HG03558 (cell line): ENCODE data around the gene METTL26.

Source experiments
- ATAC-seq: cut with Tn5 transposase; IDR thresholded peaks from one replicate; pipeline ENCODE4 v1.9.1; 2021; ENCODE audit warnings: moderate number of reproducible peaks; ENCODE audit not compliant: unreplicated experiment; ENCODE audit errors: extremely low read depth

The METTL26 gene

DNA sequence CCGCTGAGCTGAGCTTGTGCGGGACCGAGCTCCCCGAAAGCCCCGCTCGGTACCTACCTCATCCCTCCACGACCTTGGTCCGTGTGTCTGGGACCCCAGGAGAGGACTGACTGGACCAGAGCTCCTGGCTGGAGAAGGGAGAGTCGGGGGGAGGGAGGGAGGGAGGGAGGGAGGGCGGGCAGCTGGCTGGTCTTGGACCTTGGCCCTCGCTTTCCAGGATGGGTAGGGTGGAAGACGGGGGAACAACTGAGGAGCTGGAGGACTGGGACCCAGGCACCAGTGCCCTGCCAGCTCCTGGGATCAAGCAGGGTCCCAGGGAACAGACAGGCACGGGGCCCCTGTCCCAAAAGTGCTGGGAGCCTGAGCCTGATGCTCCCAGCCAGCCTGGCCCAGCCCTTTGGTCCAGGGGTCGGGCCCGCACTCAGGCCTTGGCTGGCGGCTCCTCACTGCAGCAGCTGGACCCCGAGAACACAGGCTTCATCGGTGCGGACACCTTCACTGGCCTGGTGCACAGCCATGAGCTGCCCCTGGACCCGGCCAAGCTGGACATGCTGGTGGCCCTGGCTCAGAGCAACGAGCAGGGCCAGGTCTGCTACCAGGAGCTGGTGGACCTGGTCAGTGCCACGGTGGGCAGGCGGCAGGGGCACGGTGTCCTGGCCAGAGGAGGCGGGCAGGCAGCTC lies 39.9 kb upstream of the METTL26 start:
- ATAC-seq, result no peak

DNA sequence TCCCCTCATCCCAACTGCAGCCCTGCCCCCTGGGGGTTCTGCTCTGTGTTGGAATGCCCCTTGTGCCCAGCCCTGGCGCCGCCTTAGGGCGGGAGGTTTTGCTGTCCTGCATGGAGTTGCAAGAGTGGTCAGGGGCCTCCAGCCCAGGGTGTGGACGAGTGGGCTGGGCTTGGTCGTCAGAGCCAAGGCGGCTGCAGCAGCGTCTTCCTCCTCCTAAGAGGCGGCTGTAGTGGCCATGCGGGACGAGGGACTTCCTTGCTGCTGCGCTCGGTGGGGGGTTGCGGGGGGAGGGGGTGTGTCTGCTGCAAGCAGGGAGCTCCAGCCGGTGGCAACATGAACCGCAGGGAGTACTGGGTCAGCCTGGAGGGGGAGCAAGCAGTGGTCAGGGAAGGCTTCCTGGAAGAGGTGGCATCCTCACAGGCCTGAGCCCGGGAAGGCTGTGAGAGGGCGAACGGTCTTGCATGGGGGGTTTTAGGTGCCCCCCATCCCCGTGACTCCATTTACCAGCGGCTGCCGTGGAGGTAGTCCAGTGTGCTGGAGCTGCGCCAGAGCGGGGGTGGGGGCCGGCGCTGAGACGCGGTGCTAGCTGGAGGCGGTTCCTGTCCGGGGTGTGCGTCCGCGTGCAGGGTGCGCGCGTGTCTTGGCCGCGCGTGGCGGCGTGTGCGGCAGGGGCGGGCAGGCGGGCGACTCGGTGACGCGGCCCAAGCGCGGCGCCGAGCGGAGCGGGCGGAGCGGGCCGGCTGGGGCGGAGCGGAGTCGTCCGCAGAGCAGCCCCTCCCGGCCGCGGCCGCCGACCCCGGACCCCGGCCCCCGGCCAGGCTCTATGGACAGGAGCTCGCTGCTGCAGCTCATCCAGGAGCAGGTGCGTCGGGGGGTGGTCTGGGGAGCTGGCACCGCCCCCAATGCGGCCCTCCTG lies 39.1 kb upstream of the METTL26 start, which contains the start of gene RHBDL1:
RHBDL1 (plus strand) TSS at position 704 of the 916 bp plus-strand sequence; CDS start at position 824, 120 bp downstream.
- no peak for ATAC-seq

DNA sequence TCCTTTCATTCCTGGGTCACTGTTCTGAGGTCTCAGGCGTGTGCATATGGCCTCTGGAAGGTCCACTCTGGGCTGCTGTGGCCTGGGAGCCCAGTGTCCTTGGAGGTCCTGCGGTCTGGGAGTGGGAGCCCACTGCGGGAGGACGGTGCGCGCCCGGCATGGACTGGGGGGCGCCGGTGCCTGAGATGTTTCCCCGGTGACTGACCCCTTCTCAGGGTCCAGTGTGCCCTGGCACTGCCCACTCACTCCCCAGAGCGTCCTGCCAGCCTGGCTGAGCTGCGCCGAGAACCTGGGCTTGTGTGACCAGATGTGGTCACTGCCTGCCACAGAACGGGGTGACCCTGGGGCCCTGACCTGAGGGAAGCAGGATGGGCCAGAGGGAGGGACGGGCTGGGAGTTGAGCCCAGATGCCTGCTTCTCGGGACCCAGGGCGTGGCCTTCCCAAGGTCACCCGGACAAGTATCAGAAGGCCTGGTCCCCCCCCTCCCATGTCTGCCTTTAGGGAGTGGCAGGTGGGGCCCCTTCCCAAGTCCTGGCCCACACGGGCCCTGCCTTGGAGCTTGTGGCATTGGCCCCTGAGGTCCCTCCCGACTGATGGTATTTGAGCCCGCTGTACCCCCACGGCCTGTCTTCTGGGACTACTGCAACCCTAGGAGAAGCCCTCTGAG lies 38.2 kb upstream of the METTL26 start:
- ATAC-seq, result no peak

DNA sequence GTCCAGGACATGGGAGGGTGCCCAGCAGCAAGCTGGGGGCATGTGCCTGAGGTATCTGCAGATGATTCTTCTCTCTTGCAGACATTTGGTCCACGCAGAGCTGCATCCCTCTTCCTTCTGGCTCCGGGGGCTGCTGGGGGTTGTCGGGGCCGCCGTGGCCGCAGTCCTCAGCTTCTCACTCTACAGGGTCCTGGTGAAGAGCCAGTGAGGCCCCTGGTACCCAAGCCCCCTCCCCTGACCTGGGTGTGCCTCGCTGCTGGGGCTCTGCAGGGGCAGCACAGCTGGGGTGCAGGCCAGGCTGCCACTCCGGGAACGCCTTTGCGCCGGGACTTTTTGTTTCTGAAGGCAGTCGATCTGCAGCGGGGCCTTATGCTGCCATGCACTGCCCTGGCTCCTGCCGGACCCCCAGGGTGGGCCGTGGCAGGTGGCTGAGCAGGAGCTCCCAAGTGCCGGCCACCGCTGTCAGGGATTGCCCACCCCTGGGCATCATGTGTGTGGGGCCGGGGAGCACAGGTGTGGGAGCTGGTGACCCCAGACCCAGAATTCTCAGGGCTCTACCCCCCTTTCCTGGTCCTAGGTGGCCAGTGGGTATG lies 37.4 kb upstream of the METTL26 start:
- no peak for ATAC-seq

DNA sequence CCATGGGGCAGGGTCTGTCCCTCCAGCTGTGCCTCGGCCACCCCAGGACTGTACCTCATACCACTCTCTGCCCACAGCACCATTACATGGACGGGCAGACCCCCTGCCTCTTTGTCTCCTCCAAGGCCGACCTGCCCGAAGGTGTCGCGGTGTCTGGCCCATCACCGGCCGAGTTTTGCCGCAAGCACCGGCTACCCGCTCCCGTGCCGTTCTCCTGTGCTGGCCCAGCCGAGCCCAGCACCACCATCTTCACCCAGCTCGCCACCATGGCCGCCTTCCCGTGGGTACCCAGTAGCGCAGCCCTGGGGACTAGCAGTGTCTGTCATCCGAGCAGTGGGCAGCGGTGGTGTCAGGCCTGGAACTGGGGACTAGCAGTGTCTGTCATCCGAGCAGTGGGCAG lies 36.7 kb upstream of the METTL26 start:
- no peak for ATAC-seq

DNA sequence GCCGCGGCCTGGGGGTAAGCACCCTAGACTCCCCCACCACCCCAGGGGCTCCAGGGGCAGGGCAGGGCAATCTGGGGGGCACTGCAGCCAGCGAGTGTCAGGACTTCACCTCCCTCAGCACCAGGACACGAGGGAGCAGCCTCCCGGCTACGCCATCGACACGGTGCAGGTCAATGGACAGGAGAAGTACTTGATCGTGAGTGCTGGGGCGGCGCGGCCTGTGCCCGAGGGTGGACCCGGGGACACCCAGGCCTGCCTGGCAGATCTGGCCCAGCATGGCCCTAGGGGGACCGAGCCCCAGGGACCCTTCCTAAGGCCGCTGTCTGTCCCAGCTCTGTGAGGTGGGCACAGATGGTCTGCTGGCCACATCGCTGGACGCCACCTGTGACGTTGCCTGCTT lies 36.3 kb upstream of the METTL26 start:
- ATAC-seq, result no peak

DNA sequence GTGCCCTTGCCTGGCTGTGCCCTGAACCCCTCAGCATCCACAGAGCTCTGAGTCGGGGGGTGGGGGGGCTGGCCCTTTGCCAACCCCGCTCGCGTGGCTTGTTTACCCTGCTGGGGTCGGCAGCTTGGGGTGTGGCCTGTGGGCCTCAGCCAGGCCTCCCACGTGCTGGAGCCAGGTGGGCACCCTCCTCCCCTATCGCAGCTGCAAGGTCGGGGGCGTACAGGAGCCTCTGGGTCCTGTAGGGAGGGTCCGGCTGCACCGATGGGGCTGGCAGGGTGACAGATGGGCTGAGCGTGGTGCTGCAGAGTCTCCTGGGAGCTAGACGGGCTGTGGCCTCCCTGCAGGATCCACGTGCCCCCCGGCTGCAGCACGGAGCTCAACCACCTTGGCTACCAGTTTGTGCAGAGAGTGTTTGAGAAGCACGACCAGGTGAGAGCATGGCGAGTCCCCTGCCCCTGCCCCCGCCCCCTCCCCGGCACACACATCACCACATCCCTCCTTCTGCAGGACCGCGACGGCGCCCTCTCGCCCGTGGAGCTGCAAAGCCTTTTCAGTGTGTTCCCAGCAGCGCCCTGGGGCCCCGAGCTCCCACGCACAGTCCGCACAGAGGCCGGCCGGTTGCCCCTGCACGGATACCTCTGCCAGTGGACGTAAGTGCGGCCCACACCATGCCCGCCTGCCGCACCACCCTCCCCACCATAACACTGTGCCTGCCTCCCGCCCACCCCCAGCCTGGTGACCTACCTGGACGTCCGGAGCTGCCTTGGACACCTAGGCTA lies 35.4 kb upstream of the METTL26 start:
- no peak for ATAC-seq

DNA sequence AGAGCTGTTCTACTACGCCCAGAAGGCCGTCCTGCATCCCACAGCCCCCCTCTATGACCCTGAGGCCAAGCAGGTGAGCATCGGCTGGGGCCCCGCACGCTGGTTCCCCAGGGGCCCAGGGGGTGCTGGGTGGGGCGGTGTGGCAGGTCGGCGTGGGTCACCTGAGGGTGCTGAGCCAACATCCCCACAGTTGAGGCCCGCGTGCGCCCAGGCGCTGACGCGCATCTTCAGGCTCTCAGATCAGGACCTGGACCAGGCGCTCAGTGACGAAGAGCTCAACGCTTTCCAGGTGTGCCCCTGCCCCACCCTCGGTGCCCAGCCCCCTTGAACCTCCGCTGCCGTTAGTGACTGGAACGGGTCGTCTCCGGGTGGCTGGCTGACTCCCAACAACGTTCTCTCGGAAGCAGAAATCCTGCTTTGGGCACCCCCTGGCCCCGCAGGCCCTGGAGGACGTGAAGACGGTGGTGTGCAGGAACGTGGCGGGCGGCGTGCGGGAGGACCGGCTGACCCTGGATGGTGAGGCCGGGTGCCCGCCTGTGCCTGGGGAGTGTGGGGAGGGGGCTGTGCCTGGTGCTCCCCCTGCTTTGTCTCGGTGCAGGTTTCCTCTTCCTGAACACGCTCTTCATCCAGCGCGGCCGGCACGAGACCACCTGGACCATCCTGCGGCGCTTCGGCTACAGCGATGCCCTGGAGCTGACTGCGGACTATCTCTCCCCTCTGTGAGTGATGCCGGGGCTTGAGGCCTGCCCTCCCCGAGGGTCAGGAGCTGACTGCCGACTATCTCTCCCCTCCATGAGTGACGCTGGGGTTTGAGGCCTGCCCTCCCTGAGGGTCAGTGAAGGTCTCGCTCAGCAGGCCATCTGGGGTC lies 34.6 kb upstream of the METTL26 start:
- ATAC-seq, result no peak

DNA sequence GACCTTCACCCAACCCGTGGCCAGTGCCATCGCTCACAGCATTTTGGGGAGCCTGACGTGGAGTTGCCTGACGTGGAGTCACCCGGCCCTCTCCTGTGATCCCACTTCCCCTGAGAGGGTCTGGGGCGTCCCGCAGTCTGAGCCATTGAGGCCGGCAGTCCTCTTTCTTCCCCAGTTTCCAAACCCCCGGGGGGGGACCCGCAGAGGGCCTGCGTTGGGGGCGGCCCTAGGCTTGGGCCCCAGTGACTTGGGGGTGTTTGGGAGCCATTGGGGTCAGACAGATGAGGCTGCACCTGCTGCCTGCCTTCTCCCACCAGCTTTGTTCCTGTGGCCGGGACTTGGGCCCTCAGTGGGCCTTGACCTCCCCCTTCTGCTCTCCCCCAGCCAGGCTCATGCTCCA lies 33.6 kb upstream of the METTL26 start:
- no peak for ATAC-seq

DNA sequence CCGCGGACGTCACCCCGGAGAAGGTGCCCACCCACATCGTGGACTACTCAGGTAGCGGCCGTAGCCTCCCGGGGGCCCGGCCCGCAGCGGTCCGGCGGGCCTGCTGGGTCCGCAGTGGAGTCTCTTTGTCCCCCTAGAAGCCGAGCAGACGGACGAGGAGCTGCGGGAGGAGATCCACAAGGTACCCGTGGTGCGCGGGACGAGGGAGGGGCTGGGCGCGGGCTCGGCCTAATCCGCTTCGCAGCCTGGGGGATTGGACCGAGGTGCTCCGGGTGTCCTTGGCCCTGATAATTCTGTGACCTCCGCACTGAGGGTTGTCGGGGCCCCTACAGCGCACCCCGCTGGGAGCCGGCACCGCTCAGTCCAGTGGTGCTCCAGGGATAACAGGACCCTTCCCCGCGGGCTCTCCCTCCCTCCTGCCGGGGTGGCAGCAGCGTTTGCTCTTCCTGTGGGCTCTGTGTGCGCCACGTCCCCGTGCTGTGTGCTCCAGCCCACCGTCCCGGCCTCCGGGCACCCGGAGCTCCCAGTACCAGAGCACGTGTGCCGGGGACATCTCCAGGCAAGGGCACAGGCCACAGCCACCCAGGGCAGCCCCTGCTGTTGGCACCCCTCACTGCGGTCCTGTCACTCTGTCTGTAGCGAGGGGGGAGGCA lies 32.5 kb upstream of the METTL26 start:
- ATAC-seq, result no peak

DNA sequence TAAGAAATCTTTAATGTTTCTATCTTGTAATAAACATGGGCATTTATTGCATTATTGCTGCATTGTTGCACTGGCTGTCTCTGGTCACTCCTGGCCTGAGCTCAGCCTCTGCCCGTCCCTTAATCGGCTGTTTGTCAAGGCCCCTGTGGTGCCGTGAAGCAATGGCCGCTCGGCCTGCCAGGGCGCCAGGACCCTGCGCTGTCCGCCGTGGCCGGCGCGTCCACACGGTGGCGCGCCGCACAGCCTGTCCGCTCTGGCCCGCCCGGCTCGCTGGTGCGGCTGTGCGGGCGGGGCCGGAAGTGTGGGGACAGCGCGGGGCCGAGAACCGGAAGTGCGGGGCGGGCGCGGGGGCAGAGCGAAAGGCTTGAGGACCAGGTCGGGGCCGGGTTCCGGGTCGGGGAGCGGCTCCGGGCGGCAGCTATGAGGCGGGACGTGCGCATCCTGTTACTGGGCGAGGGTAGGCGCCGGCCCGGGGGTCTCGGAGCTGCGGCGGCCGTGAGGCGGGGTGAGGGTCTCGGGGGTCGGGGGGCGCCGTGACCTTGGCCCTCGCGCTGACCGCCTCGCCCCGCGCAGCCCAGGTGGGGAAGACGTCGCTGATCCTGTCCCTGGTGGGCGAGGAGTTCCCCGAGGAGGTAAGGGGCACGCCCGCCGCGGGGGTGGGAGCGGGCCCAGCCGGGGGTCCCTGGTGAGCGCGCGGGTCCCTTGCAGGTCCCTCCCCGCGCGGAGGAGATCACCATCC lies 31.8 kb upstream of the METTL26 start, which contains the start of gene RHOT2:
RHOT2 (plus strand) TSS at position 353 of the 739 bp plus-strand sequence; CDS start at position 421, 68 bp downstream.
- ATAC-seq, result peak; percentile 57

DNA sequence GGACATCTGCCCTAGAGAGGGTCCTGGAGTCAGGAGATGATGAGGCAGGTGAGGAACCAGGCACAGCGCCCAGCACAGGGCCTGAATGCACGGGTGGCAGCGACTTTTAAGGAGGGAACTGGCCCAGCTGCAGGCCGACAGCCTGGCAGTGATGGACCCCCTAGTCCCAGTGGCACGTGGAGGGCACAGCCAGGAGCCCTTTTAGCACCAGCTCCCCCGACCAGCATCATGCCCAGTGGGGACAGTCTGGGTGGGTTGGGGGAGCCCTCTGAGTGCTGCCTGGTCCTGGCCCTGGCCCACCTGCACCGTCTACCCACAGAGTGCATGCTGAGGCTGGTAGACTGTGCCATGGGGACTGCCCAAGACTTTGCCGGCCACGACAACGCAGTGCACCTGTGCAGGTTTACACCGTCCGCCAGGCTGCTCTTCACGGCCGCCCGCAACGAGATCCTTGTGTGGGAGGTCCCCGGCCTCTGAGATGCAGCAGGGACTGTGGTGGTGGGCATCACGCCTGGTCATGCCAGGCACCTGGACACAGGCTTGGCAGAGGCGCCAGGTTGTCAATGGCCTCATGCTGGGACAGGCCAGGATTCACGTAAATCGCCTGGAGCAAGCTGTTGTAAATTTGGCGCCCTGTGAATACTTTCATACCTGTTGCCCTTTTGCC lies 31.1 kb upstream of the METTL26 start:
- ATAC-seq, result no peak

DNA sequence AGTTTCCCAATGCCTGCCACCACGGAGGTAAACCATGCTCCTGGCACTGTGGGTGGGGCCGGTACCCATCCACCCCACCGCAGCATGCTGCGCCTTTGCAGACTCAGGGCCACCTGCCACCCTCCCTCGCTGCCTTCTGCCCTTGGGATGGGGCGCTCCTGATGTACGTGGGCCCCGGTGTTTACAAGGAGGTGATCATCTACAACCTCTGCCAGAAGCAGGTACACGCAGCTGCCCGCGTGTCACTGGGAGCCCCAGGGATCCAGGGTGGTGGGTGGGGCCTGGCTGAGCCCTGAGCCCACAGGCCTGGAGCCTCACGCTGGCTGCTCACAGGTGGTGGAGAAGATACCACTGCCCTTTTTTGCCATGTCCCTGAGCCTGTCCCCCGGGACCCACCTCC lies 30.5 kb upstream of the METTL26 start:
- no peak for ATAC-seq

DNA sequence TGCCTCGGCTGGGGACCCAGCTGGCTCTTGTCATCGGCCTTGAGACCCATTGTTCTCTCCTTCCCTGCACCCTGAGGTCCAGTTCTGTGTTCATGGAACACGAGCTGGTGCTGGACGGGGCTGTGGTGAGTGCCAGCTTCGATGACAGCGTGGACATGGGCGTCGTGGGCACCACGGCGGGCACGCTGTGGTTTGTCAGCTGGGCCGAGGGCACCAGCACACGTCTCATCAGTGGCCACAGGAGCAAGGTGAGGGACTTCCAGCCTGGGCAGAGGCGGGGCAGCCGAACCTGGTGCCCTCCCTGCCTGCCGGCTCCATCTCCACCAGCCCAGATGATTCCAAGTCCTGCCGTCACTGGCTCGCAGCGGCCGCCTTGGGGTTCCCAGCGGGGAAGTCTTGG lies 26.5 kb upstream of the METTL26 start:
- no peak for ATAC-seq

DNA sequence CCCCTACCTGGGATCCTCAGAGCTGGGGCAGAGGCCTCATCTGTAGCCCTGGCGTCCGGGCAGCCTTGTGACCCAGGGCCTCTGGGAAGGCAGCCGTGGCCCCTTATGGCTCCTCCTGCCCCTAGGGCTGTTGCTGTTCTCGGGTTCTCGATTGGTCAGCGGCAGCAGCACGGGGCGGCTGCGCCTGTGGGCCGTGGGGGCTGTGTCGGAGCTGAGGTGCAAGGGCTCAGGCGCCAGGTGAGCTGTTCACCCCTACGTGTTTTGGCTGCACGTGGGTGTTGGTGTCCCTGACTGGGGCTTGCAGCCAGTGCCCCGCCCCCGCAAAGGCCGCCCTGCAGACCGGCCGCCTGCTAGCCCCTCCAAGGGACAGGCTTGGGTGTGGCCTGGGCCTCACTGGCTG lies 26.0 kb upstream of the METTL26 start:
- no peak for ATAC-seq

DNA sequence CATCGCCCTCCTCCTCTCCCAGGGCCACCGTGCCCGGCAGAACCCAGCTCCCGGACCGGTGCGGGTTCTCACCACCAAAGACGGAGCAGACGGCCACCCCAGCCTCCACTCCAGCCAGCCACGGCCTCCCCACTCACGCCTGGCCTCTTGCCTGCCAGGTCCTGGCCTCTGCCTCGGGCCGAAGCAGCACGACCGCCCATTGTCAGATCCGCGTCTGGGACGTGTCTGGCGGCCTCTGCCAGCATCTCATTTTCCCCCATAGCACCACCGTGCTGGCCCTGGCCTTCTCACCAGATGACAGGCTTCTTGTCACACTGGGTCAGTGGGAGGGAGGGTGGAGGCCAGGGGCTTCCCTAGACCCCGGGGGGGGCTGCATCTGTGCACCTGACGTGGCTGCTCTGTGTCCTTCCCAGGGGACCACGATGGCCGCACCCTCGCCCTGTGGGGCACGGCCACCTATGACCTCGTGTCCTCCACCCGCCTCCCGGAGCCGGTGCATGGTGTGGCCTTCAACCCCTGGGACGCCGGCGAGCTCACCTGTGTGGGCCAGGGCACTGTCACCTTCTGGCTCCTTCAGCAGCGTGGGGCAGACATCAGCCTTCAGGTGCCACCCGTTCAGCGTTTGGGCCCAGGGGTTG lies 25.2 kb upstream of the METTL26 start:
- ATAC-seq, result no peak
